GM12872 (cell line): ENCODE results near the gene CDH6.

Source experiments
- CTCF ChIP-seq: IDR thresholded peaks from 3 replicates; pipeline ENCODE4 v1.5.1; 2011; ENCODE audit warnings: low read depth, mild to moderate bottlenecking, low read length, moderate library complexity; ENCODE audit not compliant: insufficient read depth

CDH6 gene

GRCh38 chr5:31197183-31197582 lies 3.7 kb downstream of the CDH6 start:
- no peak for TF ChIP-seq CTCF

- TF ChIP-seq CTCF, result no peak
Measured at GRCh38 chr5:31204958-31205357, 11.5 kb downstream of the CDH6 start.

- no peak for TF ChIP-seq CTCF
Measured at GRCh38 chr5:31208043-31208442, 14.6 kb downstream of the CDH6 start.

GRCh38 chr5:31209334-31209733 lies 15.8 kb downstream of the CDH6 start:
- no peak for TF ChIP-seq CTCF

- TF ChIP-seq CTCF, result no peak
Measured at GRCh38 chr5:31211098-31211497, 17.6 kb downstream of the CDH6 start.

GRCh38 chr5:31213257-31213656 lies 19.8 kb downstream of the CDH6 start:
- no peak for TF ChIP-seq CTCF

- TF ChIP-seq CTCF, result no peak
Measured at GRCh38 chr5:31213705-31214121, 20.2 kb downstream of the CDH6 start.

- no peak for TF ChIP-seq CTCF
Measured at GRCh38 chr5:31214229-31214628, 20.7 kb downstream of the CDH6 start.
